Measurements from ENCODE around the gene MEN1.

MEN1 gene

GRCh38 chr11:64801158-64801464, 9.2 kb downstream of the MEN1 start:
- DNase-seq, result no peak

GRCh38 chr11:64800303-64801157, 9.8 kb downstream of the MEN1 start:
- no peak for DNase-seq

GRCh38 chr11:64799623-64800302, 10.6 kb downstream of the MEN1 start:
- no peak for DNase-seq

- DNase-seq, result no peak
These were observed 11.1 kb downstream of the MEN1 start for GRCh38 chr11:64799256-64799622.

GRCh38 chr11:64796757-64797541, 13.4 kb downstream of the MEN1 start:
- no peak for DNase-seq

GRCh38 chr11:64796047-64796756, 14.1 kb downstream of the MEN1 start:
- DNase-seq, result no peak

GRCh38 chr11:64794526-64794925, 15.8 kb downstream of the MEN1 start:
- no peak for DNase-seq

- no peak for DNase-seq
These were observed 16.8 kb downstream of the MEN1 start for GRCh38 chr11:64793271-64794160.

GRCh38 chr11:64792482-64792881, 17.9 kb downstream of the MEN1 start:
- no peak for DNase-seq

GRCh38 chr11:64791781-64792291, 18.5 kb downstream of the MEN1 start:
- DNase-seq, result no peak

- no peak for DNase-seq
These were observed 19.9 kb downstream of the MEN1 start for GRCh38 chr11:64790205-64791095.

- no peak for DNase-seq
These were observed 20.8 kb downstream of the MEN1 start for GRCh38 chr11:64789331-64790204.

- DNase-seq, result no peak
These were observed 21.8 kb downstream of the MEN1 start for GRCh38 chr11:64788321-64789215.

- no peak for DNase-seq
These were observed 22.6 kb downstream of the MEN1 start for GRCh38 chr11:64787526-64788320.

- no peak for DNase-seq
These were observed 24.0 kb downstream of the MEN1 start for GRCh38 chr11:64786308-64786707.

GRCh38 chr11:64784813-64785581, 25.4 kb downstream of the MEN1 start:
- no peak for DNase-seq

All from NCI-H1105 (cell line).